ENCODE results near the gene MAFG. TPM values are rescaled to one million over a fixed set of nuclear protein-coding genes. Genes with fewer than 3 reads are reported as not detected.

The MAFG gene
- total and polyA plus RNA-seq, 2 of the 13 experiments (the other 11 are each of a cell fraction or from before 2014, with no cell fraction given), result 14.5 to 20.0 TPM

GRCh38 chr17:81890447-81891302 lies 36.9 kb downstream of the MAFG start (continued):
- TF ChIP-seq, protein P1, sequence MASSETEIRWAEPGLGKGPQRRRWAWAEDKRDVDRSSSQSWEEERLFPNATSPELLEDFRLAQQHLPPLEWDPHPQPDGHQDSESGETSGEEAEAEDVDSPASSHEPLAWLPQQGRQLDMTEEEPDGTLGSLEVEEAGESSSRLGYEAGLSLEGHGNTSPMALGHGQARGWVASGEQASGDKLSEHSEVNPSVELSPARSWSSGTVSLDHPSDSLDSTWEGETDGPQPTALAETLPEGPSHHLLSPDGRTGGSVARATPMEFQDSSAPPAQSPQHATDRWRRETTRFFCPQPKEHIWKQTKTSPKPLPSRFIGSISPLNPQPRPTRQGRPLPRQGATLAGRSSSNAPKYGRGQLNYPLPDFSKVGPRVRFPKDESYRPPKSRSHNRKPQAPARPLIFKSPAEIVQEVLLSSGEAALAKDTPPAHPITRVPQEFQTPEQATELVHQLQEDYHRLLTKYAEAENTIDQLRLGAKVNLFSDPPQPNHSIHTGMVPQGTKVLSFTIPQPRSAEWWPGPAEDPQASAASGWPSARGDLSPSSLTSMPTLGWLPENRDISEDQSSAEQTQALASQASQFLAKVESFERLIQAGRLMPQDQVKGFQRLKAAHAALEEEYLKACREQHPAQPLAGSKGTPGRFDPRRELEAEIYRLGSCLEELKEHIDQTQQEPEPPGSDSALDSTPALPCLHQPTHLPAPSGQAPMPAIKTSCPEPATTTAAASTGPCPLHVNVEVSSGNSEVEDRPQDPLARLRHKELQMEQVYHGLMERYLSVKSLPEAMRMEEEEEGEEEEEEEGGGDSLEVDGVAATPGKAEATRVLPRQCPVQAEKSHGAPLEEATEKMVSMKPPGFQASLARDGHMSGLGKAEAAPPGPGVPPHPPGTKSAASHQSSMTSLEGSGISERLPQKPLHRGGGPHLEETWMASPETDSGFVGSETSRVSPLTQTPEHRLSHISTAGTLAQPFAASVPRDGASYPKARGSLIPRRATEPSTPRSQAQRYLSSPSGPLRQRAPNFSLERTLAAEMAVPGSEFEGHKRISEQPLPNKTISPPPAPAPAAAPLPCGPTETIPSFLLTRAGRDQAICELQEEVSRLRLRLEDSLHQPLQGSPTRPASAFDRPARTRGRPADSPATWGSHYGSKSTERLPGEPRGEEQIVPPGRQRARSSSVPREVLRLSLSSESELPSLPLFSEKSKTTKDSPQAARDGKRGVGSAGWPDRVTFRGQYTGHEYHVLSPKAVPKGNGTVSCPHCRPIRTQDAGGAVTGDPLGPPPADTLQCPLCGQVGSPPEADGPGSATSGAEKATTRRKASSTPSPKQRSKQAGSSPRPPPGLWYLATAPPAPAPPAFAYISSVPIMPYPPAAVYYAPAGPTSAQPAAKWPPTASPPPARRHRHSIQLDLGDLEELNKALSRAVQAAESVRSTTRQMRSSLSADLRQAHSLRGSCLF (CRISPR knock-in tag; IDR thresholded peaks at IDR 0.05; ENCODE audit: borderline replicate concordance), result no peak
- TF ChIP-seq KAT2B (IDR thresholded peaks at IDR 0.05; ENCODE audit: borderline replicate concordance, low read depth, low read length), result no peak
- no peak for TF ChIP-seq NFIC (IDR thresholded peaks at IDR 0.05; ENCODE audit: low read length)
- no peak for TF ChIP-seq MAZ (IDR thresholded peaks at IDR 0.05; ENCODE audit: borderline replicate concordance, low read depth, low read length)
- TF ChIP-seq MAZ (CRISPR knock-in tag; IDR thresholded peaks at IDR 0.05; ENCODE audit: low read depth), result 0 out of 2 replicates have a peak, but pooled peaks have one; percentile 18
- TF ChIP-seq, protein P2, sequence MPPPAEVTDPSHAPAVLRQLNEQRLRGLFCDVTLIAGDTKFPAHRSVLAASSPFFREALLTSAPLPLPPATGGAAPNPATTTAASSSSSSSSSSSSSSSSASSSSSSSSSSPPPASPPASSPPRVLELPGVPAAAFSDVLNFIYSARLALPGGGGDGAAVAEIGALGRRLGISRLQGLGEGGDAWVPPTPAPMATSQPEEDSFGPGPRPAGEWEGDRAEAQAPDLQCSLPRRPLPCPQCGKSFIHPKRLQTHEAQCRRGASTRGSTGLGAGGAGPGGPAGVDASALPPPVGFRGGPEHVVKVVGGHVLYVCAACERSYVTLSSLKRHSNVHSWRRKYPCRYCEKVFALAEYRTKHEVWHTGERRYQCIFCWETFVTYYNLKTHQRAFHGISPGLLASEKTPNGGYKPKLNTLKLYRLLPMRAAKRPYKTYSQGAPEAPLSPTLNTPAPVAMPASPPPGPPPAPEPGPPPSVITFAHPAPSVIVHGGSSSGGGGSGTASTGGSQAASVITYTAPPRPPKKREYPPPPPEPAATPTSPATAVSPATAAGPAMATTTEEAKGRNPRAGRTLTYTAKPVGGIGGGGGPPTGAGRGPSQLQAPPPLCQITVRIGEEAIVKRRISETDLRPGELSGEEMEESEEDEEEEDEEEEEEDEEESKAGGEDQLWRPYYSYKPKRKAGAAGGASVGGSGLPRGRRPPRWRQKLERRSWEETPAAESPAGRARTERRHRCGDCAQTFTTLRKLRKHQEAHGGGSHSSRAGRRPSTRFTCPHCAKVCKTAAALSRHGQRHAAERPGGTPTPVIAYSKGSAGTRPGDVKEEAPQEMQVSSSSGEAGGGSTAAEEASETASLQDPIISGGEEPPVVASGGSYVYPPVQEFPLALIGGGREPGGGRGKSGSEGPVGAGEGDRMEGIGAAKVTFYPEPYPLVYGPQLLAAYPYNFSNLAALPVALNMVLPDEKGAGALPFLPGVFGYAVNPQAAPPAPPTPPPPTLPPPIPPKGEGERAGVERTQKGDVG (CRISPR knock-in tag; IDR thresholded peaks at IDR 0.05; ENCODE audit: borderline replicate concordance), result no peak
- TF ChIP-seq ZFP36L2 (CRISPR knock-in tag; IDR thresholded peaks at IDR 0.05), result no peak
- TF ChIP-seq, protein P3, sequence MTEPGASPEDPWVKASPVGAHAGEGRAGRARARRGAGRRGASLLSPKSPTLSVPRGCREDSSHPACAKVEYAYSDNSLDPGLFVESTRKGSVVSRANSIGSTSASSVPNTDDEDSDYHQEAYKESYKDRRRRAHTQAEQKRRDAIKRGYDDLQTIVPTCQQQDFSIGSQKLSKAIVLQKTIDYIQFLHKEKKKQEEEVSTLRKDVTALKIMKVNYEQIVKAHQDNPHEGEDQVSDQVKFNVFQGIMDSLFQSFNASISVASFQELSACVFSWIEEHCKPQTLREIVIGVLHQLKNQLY (CRISPR knock-in tag; IDR thresholded peaks at IDR 0.05), result no peak
- TF ChIP-seq HOXA3 (CRISPR knock-in tag; IDR thresholded peaks at IDR 0.05), result peak; percentile 25; the same call in 1 of the 2 replicates
- TF ChIP-seq PHF8 (CRISPR knock-in tag; IDR thresholded peaks at IDR 0.05), result peak; percentile 45
- TF ChIP-seq, protein P4, sequence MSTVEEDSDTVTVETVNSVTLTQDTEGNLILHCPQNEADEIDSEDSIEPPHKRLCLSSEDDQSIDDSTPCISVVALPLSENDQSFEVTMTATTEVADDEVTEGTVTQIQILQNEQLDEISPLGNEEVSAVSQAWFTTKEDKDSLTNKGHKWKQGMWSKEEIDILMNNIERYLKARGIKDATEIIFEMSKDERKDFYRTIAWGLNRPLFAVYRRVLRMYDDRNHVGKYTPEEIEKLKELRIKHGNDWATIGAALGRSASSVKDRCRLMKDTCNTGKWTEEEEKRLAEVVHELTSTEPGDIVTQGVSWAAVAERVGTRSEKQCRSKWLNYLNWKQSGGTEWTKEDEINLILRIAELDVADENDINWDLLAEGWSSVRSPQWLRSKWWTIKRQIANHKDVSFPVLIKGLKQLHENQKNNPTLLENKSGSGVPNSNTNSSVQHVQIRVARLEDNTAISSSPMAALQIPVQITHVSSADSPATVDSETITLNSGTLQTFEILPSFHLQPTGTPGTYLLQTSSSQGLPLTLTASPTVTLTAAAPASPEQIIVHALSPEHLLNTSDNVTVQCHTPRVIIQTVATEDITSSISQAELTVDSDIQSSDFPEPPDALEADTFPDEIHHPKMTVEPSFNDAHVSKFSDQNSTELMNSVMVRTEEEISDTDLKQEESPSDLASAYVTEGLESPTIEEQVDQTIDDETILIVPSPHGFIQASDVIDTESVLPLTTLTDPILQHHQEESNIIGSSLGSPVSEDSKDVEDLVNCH (CRISPR knock-in tag; IDR thresholded peaks at IDR 0.05), result no peak
- TF ChIP-seq GABPB1 (CRISPR knock-in tag; IDR thresholded peaks at IDR 0.05), result peak; percentile 59; the same call in 1 of the 2 replicates
- no peak for TF ChIP-seq ZSCAN12 (CRISPR knock-in tag; IDR thresholded peaks at IDR 0.05)
- TF ChIP-seq DR1 (CRISPR knock-in tag; IDR thresholded peaks at IDR 0.05), result no peak

Measured in HepG2 (cell line).